GM12878 (cell line): ENCODE measurements around the gene FHIP1A. TPM values are rescaled to one million over a fixed set of nuclear protein-coding genes. Genes with fewer than 3 reads are reported as not detected.

ENCODE experiments used
- ATAC-seq: fragments of 200-7000 bp; cut with Tn5 transposase; 3 replicates; pipeline ENCODE4 v1.9.1; 2020; ENCODE audit warnings: mild to moderate bottlenecking, moderate library complexity
- BruUV-seq: library from RNA; stranded (reverse); fragments of 400-500 nt; replicated peaks from 2 replicates; lab custom pipeline; 2021; lab: Mats Ljungman, UMichigan
- CTCF ChIA-PET: fragments of 300-600 bp; sonication (Branson Sonifier 250); formaldehyde crosslinking; extraction: SDS; loops from one replicate; lab custom pipeline; 2021; ENCODE audit warnings: inconsistent platforms; lab: Yijun Ruan, JAX
- POLR2A ChIA-PET: fragments of 350-600 bp; formaldehyde crosslinking; extraction: SDS; loops from one replicate; lab custom pipeline; 2021; ENCODE audit warnings: inconsistent platforms; lab: Charles Lee
- RAD21 ChIA-PET: fragments of 300-600 bp; sonication (Branson Sonifier 250); formaldehyde crosslinking; loops from one replicate; lab custom pipeline; 2023; ENCODE audit warnings: antibody characterized with exemption; ENCODE audit not compliant: unreplicated experiment; lab: Charles Lee
- SMC1A ChIA-PET: fragments of 300-600 bp; sonication (Branson Sonifier 250); formaldehyde crosslinking; loops from one replicate; lab custom pipeline; 2023; ENCODE audit not compliant: unreplicated experiment, uncharacterized antibody; lab: Charles Lee
- DNase-seq: peaks from one replicate; pipeline ENCODE4 v3.0.0-alpha.2; 2011; ENCODE audit warnings: low read depth, low spot score
- FAIRE-seq: peaks from 3 replicates; lab custom pipeline; 2011; peaks lifted over from hg19 to GRCh38; lab: Jason Lieb, UNC
- H2AFZ ChIP-seq: 2 replicates; pipeline ENCODE4 v1.6.0; 2011; ENCODE audit warnings: low read depth, low read length, control low read depth; ENCODE audit not compliant: control insufficient read depth
- H3K27ac ChIP-seq: 2 replicates; pipeline ENCODE4 v1.5.1; 2011; ENCODE audit warnings: control low read depth; ENCODE audit not compliant: control insufficient read depth, insufficient read depth
- H3K27me3 ChIP-seq, 2 experiments: replicated peaks in 1 of 2; 2 replicates each; pipeline versions ENCODE4 v1.6.0 to v1.6.1; 2011; ENCODE audit warnings: low read length in 1 of 2; ENCODE audit not compliant: control insufficient read depth in 2 of 2, insufficient read depth in 2 of 2
- H3K36me3 ChIP-seq, 2 experiments: 2 replicates each; pipeline ENCODE4 v1.5.1; 2011; ENCODE audit warnings: low read length in 1 of 2; ENCODE audit not compliant: control insufficient read depth in 2 of 2, insufficient read depth in 2 of 2
- H3K4me1 ChIP-seq: 2 replicates; pipeline ENCODE4 v1.6.1; 2011; ENCODE audit warnings: mild to moderate bottlenecking, low read length, moderate library complexity, mixed read lengths; ENCODE audit not compliant: control insufficient read depth, insufficient read depth
- H3K4me2 ChIP-seq: 2 replicates; pipeline ENCODE4 v1.6.0; 2011; ENCODE audit warnings: control low read depth; ENCODE audit not compliant: control insufficient read depth, insufficient read depth
- H3K4me3 ChIP-seq: fragments of 200-600 bp; sonication (generic); 2 replicates; pipeline ENCODE4 v1.5.1; 2016
- H3K79me2 ChIP-seq: 2 replicates; pipeline ENCODE4 v1.6.0; 2011; ENCODE audit warnings: low read length; ENCODE audit not compliant: control insufficient read depth, insufficient read depth
- H3K9ac ChIP-seq: 2 replicates; pipeline ENCODE4 v1.8.0; 2011; ENCODE audit warnings: low read length, control low read depth, mixed read lengths; ENCODE audit not compliant: control insufficient read depth, insufficient read depth
- H3K9me3 ChIP-seq: replicated peaks from 3 replicates; pipeline ENCODE4 v1.5.1; 2011; ENCODE audit warnings: mild to moderate bottlenecking, low read length; ENCODE audit not compliant: control insufficient read depth, insufficient read depth
- H4K20me1 ChIP-seq: 2 replicates; pipeline ENCODE4 v1.6.0; 2011; ENCODE audit not compliant: control insufficient read depth, insufficient read depth
- BRCA1 ChIP-seq: IDR thresholded peaks from 2 replicates; pipeline ENCODE4 v1.6.1; 2011; ENCODE audit warnings: low read depth, low read length, improper control_type of control experiment
- CREB1 ChIP-seq: IDR thresholded peaks from 2 replicates; pipeline ENCODE4 v1.6.1; 2012; ENCODE audit warnings: low read depth, mild to moderate bottlenecking, inconsistent platforms
- CREM ChIP-seq: IDR thresholded peaks from 2 replicates; pipeline ENCODE4 v1.6.1; 2014; ENCODE audit warnings: antibody characterized with exemption, low read depth
- HDAC2 ChIP-seq: fragments of 200-600 bp; sonication (generic); IDR thresholded peaks from 2 replicates; pipeline ENCODE4 v1.6.1; 2017
- IKZF2 ChIP-seq, 2 experiments: fragments of 450-650 bp; IDR thresholded peaks; 2 replicates each; pipeline ENCODE4 v1.6.1; 2017; ENCODE audit warnings: mild to moderate bottlenecking in 2 of 2, moderate library complexity in 2 of 2
- MYC ChIP-seq: IDR thresholded peaks from 2 replicates; pipeline ENCODE4 v1.6.1; 2011; ENCODE audit warnings: mild to moderate bottlenecking, low read length, moderate library complexity, inconsistent platforms; ENCODE audit not compliant: insufficient read depth, insufficient replicate concordance, insufficient read length, severe bottlenecking
- SMAD5 ChIP-seq: IDR thresholded peaks from 2 replicates; pipeline ENCODE4 v1.6.1; 2016; ENCODE audit warnings: antibody characterized with exemption, low read depth
- SMARCA5 ChIP-seq: fragments of 450-650 bp; IDR thresholded peaks from 2 replicates; pipeline ENCODE4 v1.6.1; 2017; ENCODE audit warnings: mild to moderate bottlenecking
- WGBS: methylation state at CpG from one replicate; pipeline ENCODE4 v1.1.6; 2016; ENCODE audit warnings: low lambda C conversion rate; ENCODE audit not compliant: insufficient replicate concordance, insufficient coverage; ENCODE audit errors: missing lambda C conversion rate; 5-methylcytosine and 5-hydroxymethylcytosine counted together
- in situ Hi-C: fragments of 300-500 bp; cut with MboI; formaldehyde crosslinking; loops from 9 replicates; pipeline ENCODE4 v1.14.3; 2018; ENCODE audit warnings: mixed read lengths
- intact Hi-C: fragments of 100-400 bp; cut with micrococcal nuclease; formaldehyde crosslinking; loops from one replicate; pipeline ENCODE4 v1.14.2; 2022; ENCODE audit not compliant: unreplicated experiment
- polyA plus RNA-seq, 11 experiments: library from polyadenylated mRNA; depleted of rRNA in 4 of 11; unstranded in 6 of 11; stranded (reverse) in 5 of 11; fragments of >200 nt; fragmentation: Nextera tagmentation in 4 of 11; fragmentation: Illumina TruSeq in 1 of 11; extraction: Ambion mirVana in 4 of 11; extraction: Trizol in 1 of 11; gene quantifications; 1 replicate in 1 of 11; 2 replicates in 10 of 11; pipeline versions ENCODE4 v1.2.1 to v1.2.3, GENCODE V29; 2011 to 2016; ENCODE audit warnings: inconsistent platforms in 2 of 11, missing spikeins in 2 of 11, low read depth in 1 of 11
- total RNA-seq, 4 experiments: library from RNA; depleted of rRNA in 3 of 4; stranded (reverse); fragments of >200 nt in 3 of 4; fragmentation: Illumina TruSeq in 1 of 4; extraction: Trizol in 1 of 4; gene quantifications; 2 replicates each; pipeline versions ENCODE4 v1.2.1 to v1.2.3, GENCODE V29; 2013 to 2021
- TF ChIP-seq, protein P1 (sequence below): fragments of 450-650 bp; IDR thresholded peaks from 2 replicates; pipeline ENCODE4 v1.6.1; 2016; ENCODE audit warnings: mild to moderate bottlenecking, moderate library complexity, borderline replicate concordance
- TF ChIP-seq, protein P2 (sequence below): IDR thresholded peaks from 2 replicates; pipeline ENCODE4 v1.6.1; 2012; ENCODE audit warnings: mild to moderate bottlenecking, low read depth, low read length
- TF ChIP-seq, protein P3 (sequence below): IDR thresholded peaks from 2 replicates; pipeline ENCODE4 v1.6.1; 2012; ENCODE audit warnings: low read depth, low read length, improper control_type of control experiment
- TF ChIP-seq, protein P4 (sequence below): IDR thresholded peaks from 2 replicates; pipeline ENCODE4 v1.6.1; 2011; ENCODE audit warnings: low read depth, mild to moderate bottlenecking, low read length, moderate library complexity, borderline replicate concordance; ENCODE audit errors: extremely low read depth
- TF ChIP-seq, protein P5 (sequence below): IDR thresholded peaks from 2 replicates; pipeline ENCODE4 v1.6.1; 2012; ENCODE audit warnings: low read depth, low read length, improper control_type of control experiment

The FHIP1A gene
- total and polyA plus RNA-seq, 10 of the 15 experiments (the other 5 are each of a cell fraction or from before 2014, with no cell fraction given), result 0.02 to 5.5 (median 0.13) TPM; not detected in 1

DNA sequence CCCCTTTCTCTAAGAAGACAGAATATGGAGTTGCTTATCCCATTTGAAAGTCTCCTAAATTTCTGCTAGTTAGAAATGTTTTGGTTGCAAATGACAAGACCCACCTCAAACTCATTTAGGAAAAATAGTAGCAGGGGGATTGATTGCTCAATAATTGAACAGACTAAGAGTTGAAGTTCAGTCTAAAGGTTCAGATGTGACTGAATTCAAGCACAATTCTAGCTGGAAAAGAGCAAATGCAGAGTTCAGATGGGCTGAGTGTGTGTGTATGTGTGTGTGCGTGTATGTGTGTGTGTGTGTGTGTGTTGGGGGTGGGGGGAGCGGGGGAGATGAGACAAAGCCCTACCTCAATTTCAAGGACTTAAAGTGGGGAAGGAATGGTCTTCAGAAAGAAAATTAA lies 47.9 kb upstream of the FHIP1A start (continued):
- TF ChIP-seq, protein P1, sequence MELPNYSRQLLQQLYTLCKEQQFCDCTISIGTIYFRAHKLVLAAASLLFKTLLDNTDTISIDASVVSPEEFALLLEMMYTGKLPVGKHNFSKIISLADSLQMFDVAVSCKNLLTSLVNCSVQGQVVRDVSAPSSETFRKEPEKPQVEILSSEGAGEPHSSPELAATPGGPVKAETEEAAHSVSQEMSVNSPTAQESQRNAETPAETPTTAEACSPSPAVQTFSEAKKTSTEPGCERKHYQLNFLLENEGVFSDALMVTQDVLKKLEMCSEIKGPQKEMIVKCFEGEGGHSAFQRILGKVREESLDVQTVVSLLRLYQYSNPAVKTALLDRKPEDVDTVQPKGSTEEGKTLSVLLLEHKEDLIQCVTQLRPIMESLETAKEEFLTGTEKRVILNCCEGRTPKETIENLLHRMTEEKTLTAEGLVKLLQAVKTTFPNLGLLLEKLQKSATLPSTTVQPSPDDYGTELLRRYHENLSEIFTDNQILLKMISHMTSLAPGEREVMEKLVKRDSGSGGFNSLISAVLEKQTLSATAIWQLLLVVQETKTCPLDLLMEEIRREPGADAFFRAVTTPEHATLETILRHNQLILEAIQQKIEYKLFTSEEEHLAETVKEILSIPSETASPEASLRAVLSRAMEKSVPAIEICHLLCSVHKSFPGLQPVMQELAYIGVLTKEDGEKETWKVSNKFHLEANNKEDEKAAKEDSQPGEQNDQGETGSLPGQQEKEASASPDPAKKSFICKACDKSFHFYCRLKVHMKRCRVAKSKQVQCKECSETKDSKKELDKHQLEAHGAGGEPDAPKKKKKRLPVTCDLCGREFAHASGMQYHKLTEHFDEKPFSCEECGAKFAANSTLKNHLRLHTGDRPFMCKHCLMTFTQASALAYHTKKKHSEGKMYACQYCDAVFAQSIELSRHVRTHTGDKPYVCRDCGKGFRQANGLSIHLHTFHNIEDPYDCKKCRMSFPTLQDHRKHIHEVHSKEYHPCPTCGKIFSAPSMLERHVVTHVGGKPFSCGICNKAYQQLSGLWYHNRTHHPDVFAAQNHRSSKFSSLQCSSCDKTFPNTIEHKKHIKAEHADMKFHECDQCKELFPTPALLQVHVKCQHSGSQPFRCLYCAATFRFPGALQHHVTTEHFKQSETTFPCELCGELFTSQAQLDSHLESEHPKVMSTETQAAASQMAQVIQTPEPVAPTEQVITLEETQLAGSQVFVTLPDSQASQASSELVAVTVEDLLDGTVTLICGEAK, result no peak
- no peak for TF ChIP-seq CREB1
- no peak for TF ChIP-seq CREM
- TF ChIP-seq HDAC2, result no peak
- no peak for TF ChIP-seq SMARCA5

DNA sequence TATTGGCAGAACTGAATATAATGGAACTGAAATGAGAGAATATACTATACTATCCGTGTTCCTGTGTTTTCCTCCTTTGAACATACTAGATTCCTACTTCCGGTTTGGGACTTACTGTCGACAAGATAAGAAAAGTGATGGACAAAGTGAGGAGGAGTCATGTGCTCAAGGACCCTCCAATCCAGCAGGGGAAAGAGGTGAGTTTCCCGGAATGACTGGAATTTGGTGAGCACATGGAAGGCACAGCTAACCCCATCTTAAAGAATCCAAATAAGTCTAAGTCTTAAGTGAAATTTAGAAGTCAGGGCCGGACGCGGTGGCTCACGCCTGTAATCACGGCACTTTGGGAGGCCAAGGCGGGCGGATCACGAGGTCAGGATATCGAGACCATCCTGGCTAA lies 47.0 kb upstream of the FHIP1A start:
- Histone ChIP-seq H3K79me2 (no peaks in the 10 kb centered on the region), H3K9ac (no peak overlapping the region), H4K20me1 (no peaks in the 10 kb centered on the region), H3K4me2 (no peak overlapping the region), H3K27ac (no peak overlapping the region), H3K27me3 (no peaks in the 10 kb centered on the region), H3K9me3 (no peaks in the 10 kb centered on the region), H3K36me3 (no peaks in the 10 kb centered on the region), H3K4me3 (no peak overlapping the region), H2AFZ (no peak overlapping the region), H3K4me1 (no peaks in the 10 kb centered on the region)
- POLR2A ChIA-PET, result no interaction called here
- DNase-seq (no peak), ATAC-seq (no peak), FAIRE-seq (no peak)
- BruUV-seq, result no TSS peak
- SMC1A ChIA-PET, result interaction anchor here (1.0 to 1.4 kb wide), 2 partner anchors 243 to 257 kb away, joined by 3 read pairs; no protein-coding TSS in a partner anchor
- intact Hi-C loops, result loop anchor here (1.0 to 10.0 kb wide), 4 partner anchors 45 to 1023 kb away; partner anchors contain the start of gene FHIP1A
- in situ Hi-C loops, result no loop called here
- 59% methylated on average over 13 of the region's 13 CpGs for WGBS
- RAD21 ChIA-PET, result no interaction called here
- CTCF ChIA-PET, result interaction anchor here (1.0 to 4.0 kb wide), 5 partner anchors 47 to 740 kb away, joined by 3 to 28 read pairs (median 3); partner anchors contain the start of gene FHIP1A
- TF ChIP-seq SMAD5 (no peak), IKZF2 (IDR thresholded peaks at IDR 0.05) (no peak), BRCA1 (no peak), MYC (no peak)
- TF ChIP-seq, protein P2, sequence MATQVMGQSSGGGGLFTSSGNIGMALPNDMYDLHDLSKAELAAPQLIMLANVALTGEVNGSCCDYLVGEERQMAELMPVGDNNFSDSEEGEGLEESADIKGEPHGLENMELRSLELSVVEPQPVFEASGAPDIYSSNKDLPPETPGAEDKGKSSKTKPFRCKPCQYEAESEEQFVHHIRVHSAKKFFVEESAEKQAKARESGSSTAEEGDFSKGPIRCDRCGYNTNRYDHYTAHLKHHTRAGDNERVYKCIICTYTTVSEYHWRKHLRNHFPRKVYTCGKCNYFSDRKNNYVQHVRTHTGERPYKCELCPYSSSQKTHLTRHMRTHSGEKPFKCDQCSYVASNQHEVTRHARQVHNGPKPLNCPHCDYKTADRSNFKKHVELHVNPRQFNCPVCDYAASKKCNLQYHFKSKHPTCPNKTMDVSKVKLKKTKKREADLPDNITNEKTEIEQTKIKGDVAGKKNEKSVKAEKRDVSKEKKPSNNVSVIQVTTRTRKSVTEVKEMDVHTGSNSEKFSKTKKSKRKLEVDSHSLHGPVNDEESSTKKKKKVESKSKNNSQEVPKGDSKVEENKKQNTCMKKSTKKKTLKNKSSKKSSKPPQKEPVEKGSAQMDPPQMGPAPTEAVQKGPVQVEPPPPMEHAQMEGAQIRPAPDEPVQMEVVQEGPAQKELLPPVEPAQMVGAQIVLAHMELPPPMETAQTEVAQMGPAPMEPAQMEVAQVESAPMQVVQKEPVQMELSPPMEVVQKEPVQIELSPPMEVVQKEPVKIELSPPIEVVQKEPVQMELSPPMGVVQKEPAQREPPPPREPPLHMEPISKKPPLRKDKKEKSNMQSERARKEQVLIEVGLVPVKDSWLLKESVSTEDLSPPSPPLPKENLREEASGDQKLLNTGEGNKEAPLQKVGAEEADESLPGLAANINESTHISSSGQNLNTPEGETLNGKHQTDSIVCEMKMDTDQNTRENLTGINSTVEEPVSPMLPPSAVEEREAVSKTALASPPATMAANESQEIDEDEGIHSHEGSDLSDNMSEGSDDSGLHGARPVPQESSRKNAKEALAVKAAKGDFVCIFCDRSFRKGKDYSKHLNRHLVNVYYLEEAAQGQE, result no peak
- TF ChIP-seq, protein P3, sequence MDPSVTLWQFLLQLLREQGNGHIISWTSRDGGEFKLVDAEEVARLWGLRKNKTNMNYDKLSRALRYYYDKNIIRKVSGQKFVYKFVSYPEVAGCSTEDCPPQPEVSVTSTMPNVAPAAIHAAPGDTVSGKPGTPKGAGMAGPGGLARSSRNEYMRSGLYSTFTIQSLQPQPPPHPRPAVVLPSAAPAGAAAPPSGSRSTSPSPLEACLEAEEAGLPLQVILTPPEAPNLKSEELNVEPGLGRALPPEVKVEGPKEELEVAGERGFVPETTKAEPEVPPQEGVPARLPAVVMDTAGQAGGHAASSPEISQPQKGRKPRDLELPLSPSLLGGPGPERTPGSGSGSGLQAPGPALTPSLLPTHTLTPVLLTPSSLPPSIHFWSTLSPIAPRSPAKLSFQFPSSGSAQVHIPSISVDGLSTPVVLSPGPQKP, result no peak
- TF ChIP-seq, protein P4, sequence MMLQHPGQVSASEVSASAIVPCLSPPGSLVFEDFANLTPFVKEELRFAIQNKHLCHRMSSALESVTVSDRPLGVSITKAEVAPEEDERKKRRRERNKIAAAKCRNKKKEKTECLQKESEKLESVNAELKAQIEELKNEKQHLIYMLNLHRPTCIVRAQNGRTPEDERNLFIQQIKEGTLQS, result no peak
- TF ChIP-seq, protein P5, sequence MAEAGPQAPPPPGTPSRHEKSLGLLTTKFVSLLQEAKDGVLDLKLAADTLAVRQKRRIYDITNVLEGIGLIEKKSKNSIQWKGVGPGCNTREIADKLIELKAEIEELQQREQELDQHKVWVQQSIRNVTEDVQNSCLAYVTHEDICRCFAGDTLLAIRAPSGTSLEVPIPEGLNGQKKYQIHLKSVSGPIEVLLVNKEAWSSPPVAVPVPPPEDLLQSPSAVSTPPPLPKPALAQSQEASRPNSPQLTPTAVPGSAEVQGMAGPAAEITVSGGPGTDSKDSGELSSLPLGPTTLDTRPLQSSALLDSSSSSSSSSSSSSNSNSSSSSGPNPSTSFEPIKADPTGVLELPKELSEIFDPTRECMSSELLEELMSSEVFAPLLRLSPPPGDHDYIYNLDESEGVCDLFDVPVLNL, result no peak
